Stimulated activated CD4-positive, alpha-beta T cell treated with anti-CD3 and anti-CD28 coated beads, Interleukin-2, amount 100 ng/mL, for 24 hours (primary cell): ENCODE data around the gene PARD6G.

Experiments used
- DNase-seq, 2 donors: peaks; one replicate each; pipeline ENCODE4 v3.0.0-alpha.2; 2020

Gene PARD6G

GRCh38 chr18:80136679-80137078 lies 110.6 kb downstream of the PARD6G start:
- DNase-seq = no peak

GRCh38 chr18:80135136-80135535 lies 112.2 kb downstream of the PARD6G start:
- no peak for DNase-seq

DNA sequence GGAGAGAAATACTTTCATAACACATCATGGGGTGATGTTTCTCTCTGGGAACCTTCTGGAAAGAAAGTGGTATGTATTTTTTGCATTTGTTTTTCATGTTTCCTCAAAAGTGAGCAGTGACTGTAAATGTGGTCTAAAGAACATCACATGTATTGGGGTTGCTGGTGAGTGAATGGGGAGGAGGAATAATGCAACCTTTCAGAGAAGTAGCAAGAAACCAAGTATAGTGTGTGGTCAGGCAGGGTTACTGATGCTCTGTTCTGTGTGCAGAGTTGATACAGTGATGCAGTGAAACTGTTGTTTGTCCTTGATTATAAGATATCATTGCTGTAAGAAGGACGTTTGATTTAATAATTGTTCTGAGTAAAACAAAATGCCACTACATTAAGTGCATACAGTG lies 114.2 kb downstream of the PARD6G start:
- no peak for DNase-seq

DNA sequence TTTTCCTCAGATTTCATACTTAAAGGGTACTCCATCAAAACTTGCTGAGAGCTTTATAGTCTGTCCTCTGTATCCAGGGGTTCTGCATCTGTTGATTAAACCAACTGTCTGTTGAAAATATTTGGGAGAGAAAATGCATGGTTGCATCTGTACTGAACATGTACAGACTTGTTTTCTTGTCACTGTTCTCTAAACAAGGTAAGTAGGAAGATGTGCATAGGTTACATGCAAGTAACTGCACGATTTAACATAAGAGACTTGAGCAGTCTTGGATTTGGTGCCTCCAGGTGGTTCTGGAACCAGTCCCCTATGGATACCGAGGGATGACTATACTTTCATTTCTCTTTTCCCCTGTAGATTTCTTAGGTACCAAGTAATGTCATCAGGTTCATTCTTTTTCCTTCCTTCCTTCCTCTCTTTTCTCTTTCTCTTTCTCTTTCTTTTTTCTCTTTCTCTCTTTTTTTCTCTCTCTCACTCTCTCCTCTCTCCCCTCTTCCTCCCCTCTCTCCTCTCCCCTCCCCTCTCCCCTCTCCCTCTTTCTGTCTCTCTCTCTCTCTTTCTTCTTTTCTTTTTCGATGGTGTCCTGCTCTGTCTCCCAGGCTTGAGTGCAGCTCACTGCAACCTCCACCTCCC lies 115.0 kb downstream of the PARD6G start:
- DNase-seq = no peak

DNA sequence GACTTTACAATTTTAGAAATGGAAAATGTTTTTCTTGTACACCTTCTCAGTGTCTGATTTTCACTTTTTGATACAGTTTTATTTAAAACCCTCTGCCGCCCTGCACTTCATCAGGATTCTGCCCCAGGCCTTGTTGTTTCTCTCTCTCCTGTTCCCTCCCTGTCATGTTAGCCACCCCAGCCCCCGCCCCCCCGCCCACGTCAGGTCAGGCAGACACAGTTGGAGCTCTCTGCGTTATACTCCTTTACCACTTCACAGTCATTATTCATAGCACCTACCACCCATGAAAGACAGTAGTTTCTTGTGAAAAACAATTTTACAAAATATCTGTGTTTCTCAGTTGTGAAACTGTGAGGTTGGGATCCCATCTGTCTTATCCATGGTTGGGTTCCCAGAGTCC lies 116.8 kb downstream of the PARD6G start:
- no peak for DNase-seq

- DNase-seq = no peak
Measured at GRCh38 chr18:80129672-80130367, 117.5 kb downstream of the PARD6G start.

DNA sequence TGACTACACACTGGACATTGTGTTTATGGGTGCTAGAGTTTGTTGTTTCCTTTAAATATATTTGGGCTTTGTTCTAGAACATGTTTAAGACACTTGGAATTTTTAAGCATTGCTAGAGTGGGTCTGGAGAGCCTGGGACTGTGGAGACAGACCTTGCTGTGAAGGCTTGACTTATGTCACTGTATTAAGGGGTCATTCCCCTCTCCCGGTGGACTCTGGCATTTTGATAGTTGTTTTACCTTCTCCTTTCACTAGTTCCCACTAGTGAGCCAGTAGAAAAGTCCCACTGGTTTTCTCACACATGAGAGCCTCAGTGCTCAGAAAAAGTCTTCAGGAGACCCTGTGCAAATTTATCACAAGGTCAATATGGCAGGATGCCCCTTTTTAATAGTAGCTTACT lies 119.7 kb downstream of the PARD6G start:
- DNase-seq = no peak

- no peak for DNase-seq
Measured at GRCh38 chr18:80126797-80127196, 120.5 kb downstream of the PARD6G start.

DNA sequence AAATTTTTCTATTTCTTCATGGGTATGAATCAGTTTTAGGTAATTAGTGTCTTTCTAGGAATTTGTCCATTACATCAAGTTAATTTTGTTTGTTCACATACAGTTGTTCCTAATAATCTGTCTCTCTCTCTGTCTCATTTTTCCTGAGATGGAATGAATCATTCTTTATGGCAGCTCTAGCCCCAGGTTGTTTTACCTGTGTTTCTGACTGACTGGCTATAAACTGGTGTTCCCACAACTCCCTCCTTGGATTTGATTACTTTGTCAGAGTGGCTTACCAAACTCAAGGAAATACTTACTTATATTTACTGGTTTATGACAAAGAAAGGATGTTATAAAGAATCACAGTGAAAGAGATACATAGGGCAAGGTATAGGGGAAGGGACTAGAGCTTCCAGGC lies 123.2 kb downstream of the PARD6G start:
- DNase-seq = no peak

DNA sequence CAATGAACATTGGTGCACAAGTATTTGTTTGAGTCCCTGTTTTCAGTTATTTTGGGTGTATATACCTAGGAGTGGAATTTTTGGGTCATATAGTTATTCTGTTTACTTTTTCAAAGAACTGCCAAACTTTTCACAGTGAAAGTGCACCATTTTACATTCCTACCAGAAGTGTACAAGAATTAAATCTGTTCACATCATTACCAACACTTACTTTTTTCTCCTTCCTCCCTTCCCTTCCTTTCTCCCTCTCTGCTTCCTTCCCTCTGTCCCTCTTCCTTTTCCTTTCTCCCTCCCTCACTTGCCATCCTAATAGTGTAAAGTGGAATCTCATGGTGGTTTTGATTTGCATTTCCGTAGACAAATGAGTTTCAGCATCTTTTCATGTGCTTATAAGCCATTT lies 126.4 kb downstream of the PARD6G start:
- no peak for DNase-seq

GRCh38 chr18:80119111-80119510 lies 128.2 kb downstream of the PARD6G start:
- no peak for DNase-seq

GRCh38 chr18:80115035-80115434 lies 132.3 kb downstream of the PARD6G start:
- DNase-seq = no peak

- DNase-seq = no peak
Measured at GRCh38 chr18:80112624-80113248, 134.6 kb downstream of the PARD6G start.

GRCh38 chr18:80109676-80110078 lies 137.6 kb downstream of the PARD6G start:
- peak; percentile 47 to 50 for DNase-seq

DNA sequence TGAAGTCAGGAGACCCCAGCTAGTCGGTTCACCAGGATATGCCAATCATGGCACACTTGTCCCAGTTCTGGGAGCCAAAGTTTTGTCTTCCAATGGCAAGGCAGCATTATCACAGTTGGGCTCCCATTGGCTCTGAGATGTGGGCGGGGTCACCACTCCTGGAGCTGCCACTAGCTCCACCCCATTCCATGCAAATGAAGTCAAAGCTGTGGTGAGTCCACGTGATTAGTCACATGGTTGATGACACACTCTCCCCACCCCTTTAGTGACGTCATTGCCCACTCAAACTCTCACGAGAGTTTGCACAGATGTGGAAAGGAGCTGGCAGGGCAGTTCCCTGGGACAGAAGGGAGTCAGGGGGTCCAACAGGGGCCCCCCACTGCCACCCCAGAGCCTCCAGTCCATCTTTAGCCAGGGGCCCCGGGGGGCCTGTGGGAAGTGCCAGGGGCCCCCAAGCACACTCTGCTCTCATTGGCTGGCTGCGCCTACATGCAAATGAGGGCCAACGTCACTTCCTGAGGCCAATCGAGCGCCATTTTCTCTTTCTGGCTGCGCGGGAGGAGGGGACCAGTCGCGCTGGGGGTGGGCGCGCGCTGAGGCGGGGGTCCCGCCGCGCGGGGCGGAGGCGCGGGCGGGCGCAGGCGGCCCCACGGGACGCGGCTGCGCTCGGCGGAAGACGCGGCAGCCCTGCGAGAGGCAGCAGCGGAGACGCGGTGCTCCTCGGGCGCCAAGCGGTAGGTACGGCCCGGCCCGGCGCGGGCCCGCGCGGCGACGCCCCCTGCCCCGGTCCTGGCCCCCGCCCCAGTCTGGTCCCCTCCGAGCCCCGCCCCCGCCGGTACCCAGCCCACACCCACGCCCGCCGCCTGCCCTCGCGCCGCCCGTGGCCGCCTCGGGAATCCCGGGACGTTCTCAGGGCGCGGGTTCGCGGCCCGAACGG lies 138.3 kb downstream of the PARD6G start, which contains the start of gene ADNP2:
Gene ADNP2 (plus strand): TSS at position 524 of the 937 bp plus-strand sequence. CDS start 8,281 bp downstream, outside the sequence.
- DNase-seq = peak; percentile 81 to 82

- no peak for DNase-seq
Measured at GRCh38 chr18:80108121-80108536, 139.2 kb downstream of the PARD6G start.

DNA sequence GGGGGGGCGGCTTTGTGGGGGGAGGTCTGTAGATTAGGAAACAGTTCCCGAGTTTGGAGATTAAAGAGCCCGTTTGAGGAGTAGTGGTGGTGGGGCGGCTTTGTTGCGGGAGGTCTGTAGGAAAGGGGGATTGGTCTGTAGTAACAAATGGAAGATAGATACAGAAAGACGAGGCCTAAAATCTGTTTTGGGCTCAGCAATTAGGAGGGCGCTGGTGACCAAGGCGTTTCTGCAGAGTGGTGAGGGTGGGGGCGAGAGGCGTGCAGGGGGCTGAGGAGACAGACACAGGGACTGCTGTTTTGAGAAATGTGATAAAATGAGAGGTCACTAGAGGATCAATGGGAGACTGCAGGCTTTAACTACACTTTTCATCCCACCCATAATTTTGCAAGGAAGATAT lies 139.9 kb downstream of the PARD6G start:
- no peak for DNase-seq
